Measurements from ENCODE around the gene FBXO36. TPM values are rescaled to one million over a fixed set of nuclear protein-coding genes. Genes with fewer than 3 reads are reported as not detected.
A peak's percentile ranks its signal among the peaks of the same experiment; 100 is the strongest.

Gene FBXO36, protein sequence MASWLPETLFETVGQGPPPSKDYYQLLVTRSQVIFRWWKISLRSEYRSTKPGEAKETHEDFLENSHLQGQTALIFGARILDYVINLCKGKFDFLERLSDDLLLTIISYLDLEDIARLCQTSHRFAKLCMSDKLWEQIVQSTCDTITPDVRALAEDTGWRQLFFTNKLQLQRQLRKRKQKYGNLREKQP
- total RNA-seq (2021; fragmentation: NEBNext Ultra II Directional; extraction: Animal tissue kit (Norgen Biotek cat#: 25700)) (2.8 and 3.4 TPM in 2 replicates), polyA plus RNA-seq (2011; rRNA removed) (2.2 and 3.4 TPM in 2 replicates), polyA minus RNA-seq (2011; rRNA and poly(A)+ RNA removed) (7.1 and 8.6 TPM in 2 replicates)
- 3.7 TPM for polyA plus RNA-seq (2011; cell fraction: cytosol; rRNA removed)
- polyA plus RNA-seq (2011; cell fraction: nucleus; rRNA removed), result 2.1 TPM
- polyA plus RNA-seq (2012, experiment 1 of 2), result 2.7 to 3.3 TPM (median 2.8 TPM) in 4 replicates
- polyA plus RNA-seq (2012, experiment 2 of 2), result 1.3 TPM
- 2.3 TPM for polyA plus RNA-seq (2013, experiment 1 of 2)
- polyA plus RNA-seq (2013, experiment 2 of 2), result 2.2 TPM
- 3.2 TPM for polyA minus RNA-seq (2011; cell fraction: cytosol; rRNA and poly(A)+ RNA removed)
- polyA minus RNA-seq (2011; cell fraction: nucleus; rRNA and poly(A)+ RNA removed), result 5.4 TPM
- long read RNA-seq, experiment 1, partial matches to known transcripts, result 1 of 2 reads
- long read RNA-seq, experiment 1, other reads (novel, unspliced or antisense), result 1 of 2 reads
- long read RNA-seq, experiment 2, partial matches to known transcripts, result 0 of 5 reads
- long read RNA-seq, experiment 2, other reads (novel, unspliced or antisense), result 0 of 5 reads

DNA sequence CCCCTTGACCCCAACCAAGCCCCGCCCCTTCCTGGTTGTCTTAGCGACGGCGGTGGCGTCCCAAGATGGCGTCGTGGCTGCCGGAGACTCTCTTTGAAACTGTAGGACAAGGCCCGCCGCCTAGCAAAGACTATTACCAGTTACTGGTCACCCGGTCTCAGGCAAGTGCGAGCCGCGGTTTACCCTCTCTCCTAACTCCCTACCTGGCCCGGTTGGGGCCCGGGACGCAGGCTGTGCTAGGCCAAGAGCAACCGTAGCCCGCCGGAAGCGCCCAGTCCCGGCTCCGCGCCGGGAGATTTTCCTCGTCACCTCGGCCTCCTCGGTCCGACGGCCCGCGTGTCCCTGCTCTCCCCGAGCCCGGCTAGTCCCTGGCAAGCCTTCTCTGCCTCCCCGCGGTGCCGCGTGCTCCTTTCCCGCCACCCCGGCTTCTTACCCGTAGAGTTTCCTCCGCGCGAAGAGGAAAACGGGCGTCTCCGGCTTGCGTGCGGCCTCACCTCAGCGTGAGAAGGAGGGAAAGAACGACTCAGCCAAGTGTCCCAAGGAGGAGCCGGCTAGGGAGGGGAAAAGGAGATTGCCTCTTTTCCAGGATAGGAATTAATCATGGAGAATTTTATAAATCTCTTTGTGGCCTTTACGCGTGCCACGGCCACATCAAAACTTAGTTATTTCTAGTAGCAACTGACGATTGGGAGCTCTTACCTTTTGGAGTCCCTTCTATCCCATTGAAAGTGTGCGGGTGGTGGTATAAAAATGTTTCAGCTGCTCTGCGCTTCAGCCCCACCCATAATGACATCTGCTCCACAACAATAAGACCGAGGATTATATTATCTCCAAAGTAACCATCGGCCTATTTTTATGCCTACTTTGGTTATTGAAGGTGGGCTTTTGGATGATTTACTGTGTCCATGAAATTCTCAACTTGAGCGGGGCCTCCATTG is at the start of gene FBXO36:
Gene FBXO36, plus strand, starts transcription at position 55 of the 938 bp plus-strand sequence. Its CDS starts 11 bp downstream, at position 66.
- Histone ChIP-seq H2BK20ac (ENCODE audit: low read length) (no peak within 1 kb of the TSS), H3K23ac (ENCODE audit: insufficient read length) (no peak within 1 kb of the TSS), H3K14ac (ENCODE audit: insufficient read length) (no peak within 1 kb of the TSS), H3K9me3 (ENCODE audit: insufficient read depth in 2 of 2, low read depth in 1 of 2, low read length in 1 of 2) (no peaks in the 10 kb centered on the region), H3K9ac (replicated peaks in 1 of 4; ENCODE audit: extremely low read depth in 1 of 4, low read depth in 3 of 4, low read length in 3 of 4) (peak within 1 kb of the TSS; percentile 46 to 79 (median 70)), H3K27ac (ENCODE audit: low read depth, low read length) (peak within 1 kb of the TSS; percentile 88; the same call in 1 of the 2 replicates), H4K91ac (replicated peaks; ENCODE audit: insufficient read length, low read length) (no peak within 1 kb of the TSS), H2AFZ (ENCODE audit: low read length) (peak within 1 kb of the TSS; percentile 76; the same call in 1 of the 2 replicates), H3K18ac (ENCODE audit: extremely low read depth, low read length) (peak within 1 kb of the TSS; percentile 93), H2BK15ac (ENCODE audit: low read length) (no peak within 1 kb of the TSS), H3K79me1 (ENCODE audit: low read depth, low read length) (no peaks in the 10 kb centered on the region), H3K23me2 (ENCODE audit: low read depth, low read length) (peaks cover 8% of the 10 kb centered on the region; the same call in 1 of the 2 replicates), H3K79me2 (ENCODE audit: control insufficient read depth in 1 of 2, insufficient read depth in 2 of 2, low read length in 2 of 2) (peaks cover 19 to 49% of the 10 kb centered on the region in 2 experiments), H2BK5ac (ENCODE audit: low read depth, low read length) (peak within 1 kb of the TSS; percentile 92; the same call in 1 of the 2 replicates), H4K20me1 (replicated peaks in 1 of 2; ENCODE audit: control insufficient read depth in 1 of 2, insufficient read depth in 2 of 2, low read length in 2 of 2) (peaks cover 4 to 5% of the 10 kb centered on the region in 2 experiments), H3K4me1 (replicated peaks in 1 of 4; ENCODE audit: control insufficient read depth in 3 of 4, insufficient read depth in 4 of 4, low read length in 3 of 4) (peaks cover 0 to 6% (median 2%) of the 10 kb centered on the region in 4 experiments; a peak in 1 of 7 replicates), H3K4me3 (ENCODE audit: extremely low read depth in 1 of 4, insufficient read depth in 2 of 4, low read depth in 3 of 4, low read length in 4 of 4) (peak within 1 kb of the TSS; percentile 81 to 100 (median 86)), H3K36me3 (ENCODE audit: control insufficient read depth in 2 of 4, insufficient read depth in 4 of 4, low read length in 3 of 4) (peaks cover 0 to 2% (median 0%) of the 10 kb centered on the region in 4 experiments; a peak in 1 of 8 replicates), H2BK12ac (ENCODE audit: low read depth, low read length) (no peak within 1 kb of the TSS), H2BK120ac (replicated peaks; ENCODE audit: low read depth, low read length) (no peak within 1 kb of the TSS), H2AK5ac (ENCODE audit: low read depth, low read length) (no peak within 1 kb of the TSS), H4K5ac (ENCODE audit: insufficient read length, low read depth, low read length) (peak within 1 kb of the TSS; percentile 89), H3K56ac (replicated peaks; ENCODE audit: insufficient read length, low read depth, low read length) (peak within 1 kb of the TSS; percentile 95), H3K4me2 (ENCODE audit: insufficient read depth in 1 of 2, low read depth in 2 of 2, low read length in 2 of 2) (peak within 1 kb of the TSS; percentile 89 to 93), H3K27me3 (replicated peaks in 1 of 4; ENCODE audit: control insufficient read depth in 3 of 4, extremely low read depth in 1 of 4, insufficient read depth in 3 of 4, low read length in 3 of 4) (no peaks in the 10 kb centered on the region), H4K8ac (ENCODE audit: extremely low read depth, insufficient read depth, low read length) (peak within 1 kb of the TSS; percentile 86), H3K4ac (replicated peaks; ENCODE audit: insufficient read length, low read depth, low read length) (no peak within 1 kb of the TSS)
- DNase-seq (ENCODE audit: low read depth in 1 of 2, low spot score in 2 of 2), result no peak
- POLR2A ChIA-PET (ENCODE audit: partially characterized antibody), result interaction anchor here (1.3 kb wide), 2 partner anchors 10 to 12 kb away, joined by 3 read pairs; no protein-coding TSS in a partner anchor
- no peak for FAIRE-seq
- 3% methylated on average over 51 of the region's 61 CpGs; no CpG with 5 or more reads in 1 of the 2 experiments for WGBS, 2 experiments (ENCODE audit: extremely low coverage in 1 of 2, insufficient coverage in 1 of 2, insufficient read length in 1 of 2, insufficient replicate concordance in 2 of 2, low coverage in 1 of 2, low lambda C conversion rate in 2 of 2, missing lambda C conversion rate in 1 of 2)
- CTCF ChIA-PET (ENCODE audit: partially characterized antibody), result no interaction called here
- TF ChIP-seq, protein P1, sequence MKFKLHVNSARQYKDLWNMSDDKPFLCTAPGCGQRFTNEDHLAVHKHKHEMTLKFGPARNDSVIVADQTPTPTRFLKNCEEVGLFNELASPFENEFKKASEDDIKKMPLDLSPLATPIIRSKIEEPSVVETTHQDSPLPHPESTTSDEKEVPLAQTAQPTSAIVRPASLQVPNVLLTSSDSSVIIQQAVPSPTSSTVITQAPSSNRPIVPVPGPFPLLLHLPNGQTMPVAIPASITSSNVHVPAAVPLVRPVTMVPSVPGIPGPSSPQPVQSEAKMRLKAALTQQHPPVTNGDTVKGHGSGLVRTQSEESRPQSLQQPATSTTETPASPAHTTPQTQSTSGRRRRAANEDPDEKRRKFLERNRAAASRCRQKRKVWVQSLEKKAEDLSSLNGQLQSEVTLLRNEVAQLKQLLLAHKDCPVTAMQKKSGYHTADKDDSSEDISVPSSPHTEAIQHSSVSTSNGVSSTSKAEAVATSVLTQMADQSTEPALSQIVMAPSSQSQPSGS (IDR thresholded peaks at IDR 0.05; ENCODE audit: low read length), result 0 out of 2 replicates have a peak, but pooled peaks have one; percentile 10
- TF ChIP-seq, protein P2, sequence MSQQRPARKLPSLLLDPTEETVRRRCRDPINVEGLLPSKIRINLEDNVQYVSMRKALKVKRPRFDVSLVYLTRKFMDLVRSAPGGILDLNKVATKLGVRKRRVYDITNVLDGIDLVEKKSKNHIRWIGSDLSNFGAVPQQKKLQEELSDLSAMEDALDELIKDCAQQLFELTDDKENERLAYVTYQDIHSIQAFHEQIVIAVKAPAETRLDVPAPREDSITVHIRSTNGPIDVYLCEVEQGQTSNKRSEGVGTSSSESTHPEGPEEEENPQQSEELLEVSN (IDR thresholded peaks at IDR 0.05), result peak; percentile 93
- peak; percentile 80 for TF ChIP-seq SAP30 (IDR thresholded peaks at IDR 0.05; ENCODE audit: insufficient read depth, insufficient replicate concordance, low read length)
- no peak for TF ChIP-seq RXRA (IDR thresholded peaks at IDR 0.05; ENCODE audit: insufficient read depth, low read depth, low read length)
